Liver (tissue), 9 donors: ENCODE measurements around the gene LDHB. TPM values are rescaled to one million over a fixed set of nuclear protein-coding genes. Genes with fewer than 3 reads are reported as not detected.
"Not testable (repeated sequence)": the region's sequence is repeated elsewhere in the genome, so short reads cannot be mapped to it uniquely, and the experiment has no call there.

ENCODE experiments used
- DNase-seq: peaks from one replicate; pipeline ENCODE4 v3.0.0-alpha.2; 2017; ENCODE audit warnings: low spot score
- H3K27ac ChIP-seq, 2 donors: one replicate each; pipeline ENCODE4 v1.7.0; 2013; ENCODE audit warnings: inconsistent platforms in 2 of 2, low read length in 2 of 2, control low read depth in 1 of 2, low read depth in 1 of 2, mild to moderate bottlenecking in 1 of 2
- H3K27me3 ChIP-seq, 4 donors: one replicate each; pipeline versions ENCODE4 v1.6.1 to v1.7.0; 2013; ENCODE audit warnings: low read length in 3 of 4, inconsistent platforms in 1 of 4, mild to moderate bottlenecking in 1 of 4, moderate library complexity in 1 of 4; ENCODE audit not compliant: control insufficient read depth in 4 of 4, insufficient read depth in 4 of 4
- H3K36me3 ChIP-seq, 4 donors: one replicate each; pipeline versions ENCODE4 v1.6.1 to v1.7.0; 2013; ENCODE audit warnings: low read length in 3 of 4, mild to moderate bottlenecking in 3 of 4, low read depth in 1 of 4, moderate library complexity in 1 of 4; ENCODE audit not compliant: control insufficient read depth in 4 of 4, insufficient read depth in 3 of 4
- H3K4me1 ChIP-seq, 4 donors: one replicate each; pipeline versions ENCODE4 v1.6.1 to v1.7.0; 2013; ENCODE audit warnings: low read length in 3 of 4, mild to moderate bottlenecking in 3 of 4, moderate library complexity in 1 of 4; ENCODE audit not compliant: control insufficient read depth in 4 of 4, insufficient read depth in 4 of 4
- H3K4me3 ChIP-seq, 3 donors: one replicate each; pipeline versions ENCODE4 v1.6.1 to v1.7.0; 2013; ENCODE audit warnings: low read length in 3 of 3, control low read depth in 1 of 3, low read depth in 1 of 3, mild to moderate bottlenecking in 1 of 3
- H3K9ac ChIP-seq, 2 donors: one replicate each; pipeline ENCODE4 v1.7.0; 2013; ENCODE audit warnings: low read length in 2 of 2, mild to moderate bottlenecking in 2 of 2, moderate library complexity in 2 of 2, control low read depth in 1 of 2, low read depth in 1 of 2
- H3K9me3 ChIP-seq, 4 donors: one replicate each; pipeline versions ENCODE4 v1.6.1 to v1.7.0; 2013; ENCODE audit warnings: low read length in 3 of 4; ENCODE audit not compliant: control insufficient read depth in 4 of 4
- EGR1 ChIP-seq, 2 donors: IDR thresholded peaks; 2 replicates each; pipeline ENCODE4 v1.6.1; 2016 to 2018; ENCODE audit warnings: antibody characterized with exemption in 2 of 2, low read depth in 2 of 2
- FOXA1 ChIP-seq: IDR thresholded peaks from 2 replicates; pipeline ENCODE4 v1.6.1; 2016; ENCODE audit warnings: antibody characterized with exemption
- FOXA2 ChIP-seq: IDR thresholded peaks from 2 replicates; pipeline ENCODE4 v1.6.1; 2016; ENCODE audit warnings: antibody characterized with exemption
- GABPA ChIP-seq, 2 donors: IDR thresholded peaks in 1 of 2; conservative IDR thresholded peaks in 1 of 2; 2 replicates each; pipeline ENCODE4 v1.6.1; 2016; ENCODE audit warnings: antibody characterized with exemption in 2 of 2, mild to moderate bottlenecking in 1 of 2, moderate library complexity in 1 of 2
- HNF4A ChIP-seq, 2 donors: conservative IDR thresholded peaks; 2 replicates each; pipeline ENCODE4 v1.6.1; 2016; ENCODE audit warnings: antibody characterized with exemption in 2 of 2, mild to moderate bottlenecking in 2 of 2
- HNF4G ChIP-seq: IDR thresholded peaks from 2 replicates; pipeline ENCODE4 v1.6.1; 2016; ENCODE audit warnings: antibody characterized with exemption
- JUND ChIP-seq, 2 donors: IDR thresholded peaks; 2 replicates each; pipeline ENCODE4 v1.6.1; 2016; ENCODE audit warnings: antibody characterized with exemption in 2 of 2
- NR2F2 ChIP-seq: IDR thresholded peaks from 2 replicates; pipeline ENCODE4 v1.6.1; 2016; ENCODE audit warnings: antibody characterized with exemption
- RAD21 ChIP-seq, 2 donors: IDR thresholded peaks; 2 replicates each; pipeline ENCODE4 v1.6.1; 2016; ENCODE audit warnings: antibody characterized with exemption in 2 of 2, mild to moderate bottlenecking in 2 of 2
- RXRA ChIP-seq, 2 donors: IDR thresholded peaks; 2 replicates each; pipeline ENCODE4 v1.6.1; 2017 to 2018; ENCODE audit warnings: antibody characterized with exemption in 2 of 2, mild to moderate bottlenecking in 1 of 2
- SP1 ChIP-seq: IDR thresholded peaks from 2 replicates; pipeline ENCODE4 v1.6.1; 2018; ENCODE audit warnings: antibody characterized with exemption, mild to moderate bottlenecking
- TAF1 ChIP-seq: conservative IDR thresholded peaks from 2 replicates; pipeline ENCODE4 v1.6.1; 2016; ENCODE audit warnings: antibody characterized with exemption, mild to moderate bottlenecking
- YY1 ChIP-seq: IDR thresholded peaks from 2 replicates; pipeline ENCODE4 v1.6.1; 2016; ENCODE audit warnings: antibody characterized with exemption, mild to moderate bottlenecking
- WGBS: extraction: QIAGEN DNeasy Blood & Tissue Kit; methylation state at CpG from one replicate; pipeline ENCODE4 v1.1.7; 2013; 5-methylcytosine and 5-hydroxymethylcytosine counted together
- polyA plus RNA-seq, 2 donors: library from polyadenylated mRNA; stranded (reverse) in 1 of 2; unstranded in 1 of 2; fragments of 200-250 nt in 1 of 2; fragments of >200 nt in 1 of 2; fragmentation: Nextera tagmentation in 1 of 2; extraction: Ambion mirVana in 1 of 2; gene quantifications; one replicate each; pipeline versions ENCODE4 v1.2.1 to v1.2.3, GENCODE V29; 2013 to 2015
- total RNA-seq, 2 donors: library from RNA; depleted of rRNA; stranded (reverse); fragments of >200 nt; gene quantifications; one replicate each; pipeline ENCODE4 v1.2.3, GENCODE V29; 2014
- TF ChIP-seq, protein P1 (sequence below): IDR thresholded peaks from 2 replicates; pipeline ENCODE4 v1.6.1; 2016; ENCODE audit warnings: antibody characterized with exemption
- TF ChIP-seq, protein P2 (sequence below): IDR thresholded peaks from 2 replicates; pipeline ENCODE4 v1.6.1; 2016; ENCODE audit warnings: antibody characterized with exemption
- TF ChIP-seq, protein P3 (sequence below): IDR thresholded peaks from 2 replicates; pipeline ENCODE4 v1.6.1; 2016; ENCODE audit warnings: antibody characterized with exemption
- TF ChIP-seq, protein P4 (sequence below): IDR thresholded peaks from 2 replicates; pipeline ENCODE4 v1.6.1; 2016; ENCODE audit warnings: antibody characterized with exemption, mild to moderate bottlenecking
- TF ChIP-seq, protein P5 (sequence below): fragments of 150-350 bp; IDR thresholded peaks from 2 replicates; pipeline ENCODE4 v1.5.1; 2017; ENCODE audit warnings: improper control_type of control experiment, low read depth, low read length; ENCODE audit not compliant: missing input control
- donor health status: healthy.
- donor health status: healthy.
- donor health status: healthy.
- donor health status: healthy.
- donor health status: healthy.

Gene LDHB
- total and polyA plus RNA-seq, 4 donors, result 20.9 to 99.7 (median 42.3) TPM

DNA sequence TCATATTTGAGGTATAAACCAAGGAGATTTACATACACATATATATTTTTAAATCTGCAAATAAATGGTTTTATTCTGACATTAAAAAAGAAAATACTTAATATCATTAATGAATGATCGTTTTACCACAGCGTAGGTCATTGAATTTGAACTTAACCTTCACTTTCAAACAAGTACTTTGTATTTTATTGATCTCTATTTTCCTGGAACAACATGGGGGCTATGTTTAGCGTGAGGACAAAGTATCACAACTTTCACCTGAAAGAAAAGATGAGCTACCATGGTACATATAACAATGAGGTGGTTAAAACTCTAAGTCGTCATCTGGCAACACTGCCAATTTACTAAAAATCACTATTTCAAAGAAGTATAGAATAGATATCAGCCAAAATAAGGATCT is 59.0 kb downstream of the LDHB start:
- H3K27me3 ChIP-seq, result no peaks in the 10 kb centered on the region
- H3K9ac ChIP-seq, result no peak overlapping the region
- no peaks in the 10 kb centered on the region for H3K9me3 ChIP-seq
- no peaks in the 10 kb centered on the region for H3K36me3 ChIP-seq
- WGBS, result 37% methylated on average over 4 of the region's 4 CpGs
- no peak for DNase-seq
- TF ChIP-seq, protein P1, sequence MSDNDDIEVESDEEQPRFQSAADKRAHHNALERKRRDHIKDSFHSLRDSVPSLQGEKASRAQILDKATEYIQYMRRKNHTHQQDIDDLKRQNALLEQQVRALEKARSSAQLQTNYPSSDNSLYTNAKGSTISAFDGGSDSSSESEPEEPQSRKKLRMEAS, result no peak
- TF ChIP-seq RAD21 (IDR thresholded peaks at IDR 0.05), result peak; percentile 12 to 43
- TF ChIP-seq TAF1, result no peak
- peak; percentile 16 for TF ChIP-seq FOXA2
- peak; percentile 88 to 93 for TF ChIP-seq HNF4A (conservative IDR thresholded peaks at IDR 0.05)
- TF ChIP-seq NR2F2, result peak; percentile 35
- TF ChIP-seq HNF4G, result peak; percentile 78
- TF ChIP-seq, protein P2, sequence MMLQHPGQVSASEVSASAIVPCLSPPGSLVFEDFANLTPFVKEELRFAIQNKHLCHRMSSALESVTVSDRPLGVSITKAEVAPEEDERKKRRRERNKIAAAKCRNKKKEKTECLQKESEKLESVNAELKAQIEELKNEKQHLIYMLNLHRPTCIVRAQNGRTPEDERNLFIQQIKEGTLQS, result no peak
- TF ChIP-seq, protein P3, sequence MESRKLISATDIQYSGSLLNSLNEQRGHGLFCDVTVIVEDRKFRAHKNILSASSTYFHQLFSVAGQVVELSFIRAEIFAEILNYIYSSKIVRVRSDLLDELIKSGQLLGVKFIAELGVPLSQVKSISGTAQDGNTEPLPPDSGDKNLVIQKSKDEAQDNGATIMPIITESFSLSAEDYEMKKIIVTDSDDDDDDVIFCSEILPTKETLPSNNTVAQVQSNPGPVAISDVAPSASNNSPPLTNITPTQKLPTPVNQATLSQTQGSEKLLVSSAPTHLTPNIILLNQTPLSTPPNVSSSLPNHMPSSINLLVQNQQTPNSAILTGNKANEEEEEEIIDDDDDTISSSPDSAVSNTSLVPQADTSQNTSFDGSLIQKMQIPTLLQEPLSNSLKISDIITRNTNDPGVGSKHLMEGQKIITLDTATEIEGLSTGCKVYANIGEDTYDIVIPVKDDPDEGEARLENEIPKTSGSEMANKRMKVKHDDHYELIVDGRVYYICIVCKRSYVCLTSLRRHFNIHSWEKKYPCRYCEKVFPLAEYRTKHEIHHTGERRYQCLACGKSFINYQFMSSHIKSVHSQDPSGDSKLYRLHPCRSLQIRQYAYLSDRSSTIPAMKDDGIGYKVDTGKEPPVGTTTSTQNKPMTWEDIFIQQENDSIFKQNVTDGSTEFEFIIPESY, result no peak
- TF ChIP-seq, protein P4, sequence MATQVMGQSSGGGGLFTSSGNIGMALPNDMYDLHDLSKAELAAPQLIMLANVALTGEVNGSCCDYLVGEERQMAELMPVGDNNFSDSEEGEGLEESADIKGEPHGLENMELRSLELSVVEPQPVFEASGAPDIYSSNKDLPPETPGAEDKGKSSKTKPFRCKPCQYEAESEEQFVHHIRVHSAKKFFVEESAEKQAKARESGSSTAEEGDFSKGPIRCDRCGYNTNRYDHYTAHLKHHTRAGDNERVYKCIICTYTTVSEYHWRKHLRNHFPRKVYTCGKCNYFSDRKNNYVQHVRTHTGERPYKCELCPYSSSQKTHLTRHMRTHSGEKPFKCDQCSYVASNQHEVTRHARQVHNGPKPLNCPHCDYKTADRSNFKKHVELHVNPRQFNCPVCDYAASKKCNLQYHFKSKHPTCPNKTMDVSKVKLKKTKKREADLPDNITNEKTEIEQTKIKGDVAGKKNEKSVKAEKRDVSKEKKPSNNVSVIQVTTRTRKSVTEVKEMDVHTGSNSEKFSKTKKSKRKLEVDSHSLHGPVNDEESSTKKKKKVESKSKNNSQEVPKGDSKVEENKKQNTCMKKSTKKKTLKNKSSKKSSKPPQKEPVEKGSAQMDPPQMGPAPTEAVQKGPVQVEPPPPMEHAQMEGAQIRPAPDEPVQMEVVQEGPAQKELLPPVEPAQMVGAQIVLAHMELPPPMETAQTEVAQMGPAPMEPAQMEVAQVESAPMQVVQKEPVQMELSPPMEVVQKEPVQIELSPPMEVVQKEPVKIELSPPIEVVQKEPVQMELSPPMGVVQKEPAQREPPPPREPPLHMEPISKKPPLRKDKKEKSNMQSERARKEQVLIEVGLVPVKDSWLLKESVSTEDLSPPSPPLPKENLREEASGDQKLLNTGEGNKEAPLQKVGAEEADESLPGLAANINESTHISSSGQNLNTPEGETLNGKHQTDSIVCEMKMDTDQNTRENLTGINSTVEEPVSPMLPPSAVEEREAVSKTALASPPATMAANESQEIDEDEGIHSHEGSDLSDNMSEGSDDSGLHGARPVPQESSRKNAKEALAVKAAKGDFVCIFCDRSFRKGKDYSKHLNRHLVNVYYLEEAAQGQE, result no peak
- TF ChIP-seq FOXA1, result no peak
- no peak for TF ChIP-seq GABPA (IDR thresholded peaks at IDR 0.05 in 1 of 2, conservative IDR thresholded peaks at IDR 0.05 in 1 of 2)
- TF ChIP-seq SP1, result peak; percentile 58
- peak; percentile 47 to 62 for TF ChIP-seq JUND (IDR thresholded peaks at IDR 0.05)
- TF ChIP-seq EGR1 (IDR thresholded peaks at IDR 0.05; ENCODE audit: low read depth in 2 of 2), result no peak
- peak; percentile 78 to 85 for TF ChIP-seq RXRA (IDR thresholded peaks at IDR 0.05)
- peak; percentile 91 for TF ChIP-seq YY1
- TF ChIP-seq, protein P5, sequence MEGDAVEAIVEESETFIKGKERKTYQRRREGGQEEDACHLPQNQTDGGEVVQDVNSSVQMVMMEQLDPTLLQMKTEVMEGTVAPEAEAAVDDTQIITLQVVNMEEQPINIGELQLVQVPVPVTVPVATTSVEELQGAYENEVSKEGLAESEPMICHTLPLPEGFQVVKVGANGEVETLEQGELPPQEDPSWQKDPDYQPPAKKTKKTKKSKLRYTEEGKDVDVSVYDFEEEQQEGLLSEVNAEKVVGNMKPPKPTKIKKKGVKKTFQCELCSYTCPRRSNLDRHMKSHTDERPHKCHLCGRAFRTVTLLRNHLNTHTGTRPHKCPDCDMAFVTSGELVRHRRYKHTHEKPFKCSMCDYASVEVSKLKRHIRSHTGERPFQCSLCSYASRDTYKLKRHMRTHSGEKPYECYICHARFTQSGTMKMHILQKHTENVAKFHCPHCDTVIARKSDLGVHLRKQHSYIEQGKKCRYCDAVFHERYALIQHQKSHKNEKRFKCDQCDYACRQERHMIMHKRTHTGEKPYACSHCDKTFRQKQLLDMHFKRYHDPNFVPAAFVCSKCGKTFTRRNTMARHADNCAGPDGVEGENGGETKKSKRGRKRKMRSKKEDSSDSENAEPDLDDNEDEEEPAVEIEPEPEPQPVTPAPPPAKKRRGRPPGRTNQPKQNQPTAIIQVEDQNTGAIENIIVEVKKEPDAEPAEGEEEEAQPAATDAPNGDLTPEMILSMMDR, result no peak
- peak overlapping the region in 1 of 2 donors; percentile 53 for H3K27ac ChIP-seq
- H3K4me1 ChIP-seq, result peaks cover 2 to 29% (median 20%) of the 10 kb centered on the region in 4 donors
- H3K4me3 ChIP-seq, result peak overlapping the region in 2 of 3 donors; percentile 20 to 38

DNA sequence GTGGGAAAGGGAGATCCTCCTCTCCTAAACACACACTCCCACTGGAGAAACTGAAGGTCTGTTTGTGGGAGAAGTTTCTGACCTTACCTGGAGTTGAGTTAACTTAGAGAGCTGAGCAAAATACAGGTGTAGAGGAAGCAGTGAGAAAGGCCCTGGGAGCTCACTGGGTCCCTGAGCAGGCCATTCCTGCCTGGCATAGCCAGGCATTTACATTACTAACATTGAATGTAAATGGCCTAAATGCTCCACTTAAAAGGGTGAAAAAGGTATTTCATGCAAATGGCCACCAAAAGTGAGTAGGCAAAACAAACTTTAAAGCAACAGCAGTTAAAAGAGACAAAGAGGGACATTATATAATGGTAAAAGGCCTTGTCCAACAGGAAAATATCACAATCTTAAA is 62.3 kb downstream of the LDHB start:
- H3K27ac ChIP-seq, H3K27me3 ChIP-seq, H3K9me3 ChIP-seq, DNase-seq, H3K9ac ChIP-seq, H3K4me3 ChIP-seq, H3K36me3 ChIP-seq: not testable (repeated sequence)
- H3K4me1 ChIP-seq, result peaks cover 2 to 29% (median 17%) of the 10 kb centered on the region in 4 donors
